Activated naive CD4-positive, alpha-beta T cell treated with anti-CD3 and anti-CD28 coated beads, Interleukin-2, amount 50 U/mL, for 24 hours (primary cell): ENCODE data around the gene PDIK1L.

Experiments
- H3K27ac Mint-ChIP-seq: one replicate; pipeline ENCODE4 v1.8.0; 2021; ENCODE audit warnings: mild to moderate bottlenecking, mixed read lengths
- H3K27me3 Mint-ChIP-seq: one replicate; pipeline ENCODE4 v1.8.0; 2021; ENCODE audit warnings: mixed read lengths
- H3K36me3 Mint-ChIP-seq: one replicate; pipeline ENCODE4 v1.8.0; 2021; ENCODE audit warnings: mixed read lengths
- H3K4me1 Mint-ChIP-seq: one replicate; pipeline ENCODE4 v1.8.0; 2021; ENCODE audit warnings: mixed read lengths
- H3K4me3 Mint-ChIP-seq: one replicate; pipeline ENCODE4 v1.8.0; 2021; ENCODE audit warnings: mild to moderate bottlenecking, mixed read lengths
- H3K9me3 Mint-ChIP-seq: one replicate; pipeline ENCODE4 v1.8.0; 2021; ENCODE audit warnings: mixed read lengths

Gene PDIK1L

DNA sequence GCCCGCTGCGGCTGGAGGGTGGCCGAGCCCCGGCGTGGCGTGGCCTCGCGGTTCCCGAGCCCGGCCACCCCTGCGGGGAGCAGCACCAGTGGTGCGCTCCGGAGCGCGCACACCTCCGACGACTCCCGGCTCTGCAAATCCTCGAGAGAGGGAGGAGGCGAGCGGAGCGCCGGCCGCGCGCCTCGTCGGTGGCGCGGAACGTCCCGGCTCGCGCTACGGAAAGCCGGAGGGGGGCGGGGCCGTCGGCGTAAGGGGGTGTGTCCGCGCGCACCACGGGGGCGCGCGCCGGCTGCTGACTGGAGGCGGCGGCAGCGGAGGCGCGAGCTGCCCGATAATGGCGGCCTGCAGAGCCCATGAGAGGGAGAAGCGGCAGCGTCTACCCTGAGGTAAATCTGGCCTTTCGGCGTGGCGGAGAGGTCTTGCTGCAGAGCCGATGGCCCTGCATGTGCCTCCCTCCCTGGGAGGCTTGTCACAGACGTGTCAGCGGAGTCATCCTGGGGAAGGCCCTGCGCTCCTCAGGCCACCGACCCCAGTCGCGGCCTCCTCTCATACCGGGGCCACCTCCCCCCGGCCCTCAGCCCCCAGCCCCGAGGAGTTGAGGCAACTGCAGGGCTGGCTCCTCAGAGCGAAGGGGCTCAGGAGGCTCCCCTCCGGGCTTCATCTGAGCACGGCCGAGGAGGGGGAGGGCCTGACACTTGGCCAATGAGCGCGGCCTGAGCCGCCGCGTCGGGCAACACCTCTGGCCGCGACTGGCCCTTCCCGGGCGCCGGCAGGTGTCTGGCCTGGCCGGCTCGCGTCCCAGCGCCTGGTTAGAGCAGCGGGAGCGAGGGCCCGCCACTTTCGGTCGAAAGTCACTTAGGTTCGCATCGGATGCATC is at the start of gene PDIK1L:
Gene PDIK1L, plus strand, starts transcription at position 295 of the 877 bp plus-strand sequence. CDS start 2,485 bp downstream, outside the sequence.
- H3K9me3 Mint-ChIP-seq = no peaks in the 10 kb centered on the region
- H3K4me1 Mint-ChIP-seq = peaks cover 32% of the 10 kb centered on the region
- H3K4me3 Mint-ChIP-seq = peak within 1 kb of the TSS; percentile 96

GRCh38 chr1:26064553-26064952 is 47.1 kb upstream of the PDIK1L start:
- peaks cover 3% of the 10 kb centered on the region for H3K27me3 Mint-ChIP-seq
- no peaks in the 10 kb centered on the region for H3K4me1 Mint-ChIP-seq
- H3K27ac Mint-ChIP-seq = no peak overlapping the region
- H3K4me3 Mint-ChIP-seq = no peak overlapping the region
- no peaks in the 10 kb centered on the region for H3K36me3 Mint-ChIP-seq
- H3K9me3 Mint-ChIP-seq = no peaks in the 10 kb centered on the region

More for the DNA sequence above, at the start of gene PDIK1L:
- no peaks in the 10 kb centered on the region for H3K27me3 Mint-ChIP-seq
- H3K27ac Mint-ChIP-seq = peak within 1 kb of the TSS; percentile 96
- H3K36me3 Mint-ChIP-seq = peaks cover 1% of the 10 kb centered on the region

DNA sequence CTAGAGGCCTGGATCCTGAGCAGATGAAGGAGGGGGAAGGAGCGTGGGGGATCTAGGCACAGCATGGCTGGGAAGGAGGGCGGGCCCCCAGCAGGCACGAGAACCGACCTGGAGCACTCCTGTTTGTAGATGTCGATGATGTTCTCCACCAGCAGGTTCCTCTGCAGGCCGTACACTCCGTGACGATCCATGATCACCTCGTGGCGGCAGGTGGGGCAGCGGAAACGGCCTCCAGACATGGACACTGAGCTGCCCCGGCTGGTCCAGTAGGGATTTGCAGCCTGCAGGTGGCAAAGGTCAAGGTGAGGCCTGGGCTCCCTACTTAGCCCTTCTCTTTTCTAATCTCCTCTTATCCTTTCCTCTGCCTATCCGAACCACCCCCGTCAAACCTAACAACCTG is 45.5 kb upstream of the PDIK1L start:
- H3K27ac Mint-ChIP-seq = no peak overlapping the region
- H3K36me3 Mint-ChIP-seq = no peaks in the 10 kb centered on the region
- H3K4me3 Mint-ChIP-seq = no peak overlapping the region
- no peaks in the 10 kb centered on the region for H3K27me3 Mint-ChIP-seq
- no peaks in the 10 kb centered on the region for H3K4me1 Mint-ChIP-seq
- no peaks in the 10 kb centered on the region for H3K9me3 Mint-ChIP-seq

- Mint-ChIP-seq H3K27me3 (no peaks in the 10 kb centered on the region), H3K27ac (no peak overlapping the region), H3K9me3 (no peaks in the 10 kb centered on the region), H3K4me3 (no peak overlapping the region), H3K4me1 (no peaks in the 10 kb centered on the region), H3K36me3 (no peaks in the 10 kb centered on the region)
These were observed 44.8 kb upstream of the PDIK1L start for GRCh38 chr1:26066857-26067256.

GRCh38 chr1:26067432-26067911 is 44.2 kb upstream of the PDIK1L start, which contains the start of gene TRIM63:
Gene TRIM63 (minus strand): TSS chr1:26067630. CDS start chr1:26067494, 136 bp downstream.
- Mint-ChIP-seq H3K27me3 (no peaks in the 10 kb centered on the region), H3K36me3 (no peaks in the 10 kb centered on the region), H3K27ac (no peak within 1 kb of the TSS), H3K9me3 (no peaks in the 10 kb centered on the region), H3K4me1 (no peaks in the 10 kb centered on the region), H3K4me3 (no peak within 1 kb of the TSS)

GRCh38 chr1:26069941-26070295 is 41.7 kb upstream of the PDIK1L start:
- Mint-ChIP-seq H3K36me3 (no peaks in the 10 kb centered on the region), H3K9me3 (no peaks in the 10 kb centered on the region), H3K4me3 (no peak overlapping the region), H3K27ac (no peak overlapping the region), H3K27me3 (no peaks in the 10 kb centered on the region), H3K4me1 (no peaks in the 10 kb centered on the region)

DNA sequence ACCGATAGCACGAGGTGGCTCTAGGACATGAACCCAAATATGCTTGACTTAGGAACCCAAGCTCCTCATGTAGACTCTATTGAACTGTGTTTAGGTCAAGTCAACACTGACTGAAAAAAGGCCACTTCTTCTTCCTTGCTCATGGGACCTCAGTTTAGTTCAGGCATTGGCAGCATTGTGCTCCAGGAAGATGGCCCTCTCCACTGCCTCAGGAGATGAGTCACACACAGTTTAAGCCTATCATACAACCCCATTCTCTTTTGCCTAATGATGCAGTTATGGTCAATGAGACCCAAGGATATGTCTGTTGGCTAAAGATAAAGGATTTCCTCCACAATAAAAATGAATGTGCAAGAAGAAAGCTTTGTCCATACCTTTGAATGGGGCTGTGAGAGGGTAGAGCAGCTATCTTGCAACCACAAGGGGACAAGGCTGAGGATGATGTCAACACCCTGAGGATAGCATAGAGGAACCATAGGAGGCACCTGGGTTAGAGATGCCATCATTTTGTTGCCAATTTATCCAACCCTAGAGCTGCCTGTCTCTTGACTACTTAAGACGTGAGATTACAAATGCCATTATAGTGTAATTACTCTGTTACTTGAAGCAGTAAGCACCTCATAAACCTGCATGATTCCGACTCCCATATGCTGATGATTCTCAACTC is 41.2 kb upstream of the PDIK1L start:
- Mint-ChIP-seq H3K27ac (no peak overlapping the region), H3K4me3 (no peak overlapping the region), H3K27me3 (no peaks in the 10 kb centered on the region), H3K4me1 (peaks cover under 1% of the 10 kb centered on the region), H3K9me3 (no peaks in the 10 kb centered on the region), H3K36me3 (no peaks in the 10 kb centered on the region)

- Mint-ChIP-seq H3K4me1 (peaks cover 6% of the 10 kb centered on the region), H3K27me3 (no peaks in the 10 kb centered on the region), H3K36me3 (no peaks in the 10 kb centered on the region), H3K4me3 (no peak overlapping the region), H3K9me3 (no peaks in the 10 kb centered on the region), H3K27ac (no peak overlapping the region)
These were observed 40.7 kb upstream of the PDIK1L start for GRCh38 chr1:26070963-26071342.

DNA sequence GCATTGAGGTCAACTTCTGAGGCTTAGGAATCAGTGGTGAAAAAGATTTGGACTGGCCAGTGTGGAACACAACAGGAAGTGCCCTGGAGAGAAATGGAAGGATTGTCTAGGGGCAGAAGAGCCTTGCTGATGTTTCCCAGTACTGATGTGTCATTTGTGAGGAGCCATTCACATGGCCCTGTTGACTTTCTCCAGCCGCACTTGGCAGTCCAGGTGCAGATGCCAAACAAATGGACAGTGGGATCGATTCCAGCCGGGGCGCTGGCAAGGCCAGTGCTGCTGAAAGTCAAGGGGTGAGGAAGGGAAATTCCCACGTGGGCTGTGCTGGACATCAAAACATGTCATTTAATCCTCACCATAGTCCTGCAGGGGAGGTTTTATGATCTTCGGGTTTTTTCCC is 39.3 kb upstream of the PDIK1L start:
- no peak overlapping the region for H3K27ac Mint-ChIP-seq
- no peaks in the 10 kb centered on the region for H3K36me3 Mint-ChIP-seq
- H3K4me3 Mint-ChIP-seq = no peak overlapping the region
- H3K27me3 Mint-ChIP-seq = peaks cover 2% of the 10 kb centered on the region
- peaks cover 7% of the 10 kb centered on the region for H3K4me1 Mint-ChIP-seq
- no peaks in the 10 kb centered on the region for H3K9me3 Mint-ChIP-seq

GRCh38 chr1:26075421-26076144 is 36.0 kb upstream of the PDIK1L start:
- H3K4me3 Mint-ChIP-seq = no peak overlapping the region
- H3K9me3 Mint-ChIP-seq = no peaks in the 10 kb centered on the region
- H3K27ac Mint-ChIP-seq = no peak overlapping the region
- peaks cover 7% of the 10 kb centered on the region for H3K4me1 Mint-ChIP-seq
- no peaks in the 10 kb centered on the region for H3K36me3 Mint-ChIP-seq
- H3K27me3 Mint-ChIP-seq = peaks cover 2% of the 10 kb centered on the region

GRCh38 chr1:26077524-26077923 is 34.1 kb upstream of the PDIK1L start:
- Mint-ChIP-seq H3K9me3 (no peaks in the 10 kb centered on the region), H3K27me3 (peaks cover 2% of the 10 kb centered on the region), H3K4me3 (no peak overlapping the region)

DNA sequence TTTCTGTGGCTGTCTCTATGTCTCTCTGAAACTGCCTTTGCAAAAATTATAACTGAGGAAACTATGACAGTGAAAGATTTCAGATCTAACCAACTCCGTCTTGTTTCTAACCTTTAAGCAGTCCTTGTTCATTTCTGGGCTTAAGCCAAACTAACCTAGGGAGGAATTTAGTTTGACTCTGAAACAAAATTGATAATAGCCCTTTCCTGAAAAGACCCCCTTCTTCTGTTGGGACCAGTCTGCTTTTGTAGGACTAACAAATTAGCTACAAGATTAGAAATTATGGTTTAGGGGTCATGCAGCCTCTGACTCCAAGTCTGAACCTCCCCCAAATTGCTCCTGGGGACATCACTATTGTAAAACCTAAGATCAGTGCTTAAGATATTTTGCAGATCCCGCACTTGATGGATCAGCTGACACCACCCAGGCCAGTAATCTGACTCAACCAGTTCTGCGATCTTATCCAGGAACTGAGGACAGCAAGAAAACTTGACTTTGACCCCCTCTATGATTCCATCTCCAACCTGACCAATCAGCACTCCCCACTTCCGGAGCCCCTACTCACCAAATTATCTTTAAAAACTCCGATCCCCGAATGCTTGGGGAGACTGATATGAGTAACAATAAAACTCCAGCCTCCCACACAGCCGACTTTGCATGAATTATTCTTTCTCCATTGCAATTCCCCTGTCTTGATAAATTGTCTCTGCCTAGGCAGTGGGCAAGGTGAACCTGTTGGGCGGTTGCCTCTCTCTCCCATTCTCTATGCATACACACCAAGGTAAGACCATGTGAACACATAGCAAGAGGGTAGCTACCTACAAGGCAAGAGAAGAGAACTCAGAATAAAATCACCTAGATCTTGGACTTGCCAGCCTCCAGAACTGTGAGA is 33.1 kb upstream of the PDIK1L start:
- no peak overlapping the region for H3K4me3 Mint-ChIP-seq
- H3K9me3 Mint-ChIP-seq = no peaks in the 10 kb centered on the region
- H3K27ac Mint-ChIP-seq = no peak overlapping the region
- H3K27me3 Mint-ChIP-seq = peaks cover 2% of the 10 kb centered on the region
- H3K36me3 Mint-ChIP-seq = no peaks in the 10 kb centered on the region
- peaks cover 7% of the 10 kb centered on the region for H3K4me1 Mint-ChIP-seq

More at GRCh38 chr1:26077524-26077923, 34.1 kb upstream of the PDIK1L start:
- Mint-ChIP-seq H3K27ac (no peak overlapping the region), H3K4me1 (peaks cover 7% of the 10 kb centered on the region), H3K36me3 (no peaks in the 10 kb centered on the region)

- no peaks in the 10 kb centered on the region for H3K36me3 Mint-ChIP-seq
- H3K27me3 Mint-ChIP-seq = peaks cover 3% of the 10 kb centered on the region
- no peak overlapping the region for H3K27ac Mint-ChIP-seq
- H3K9me3 Mint-ChIP-seq = no peaks in the 10 kb centered on the region
- H3K4me1 Mint-ChIP-seq = peaks cover 7% of the 10 kb centered on the region
- no peak overlapping the region for H3K4me3 Mint-ChIP-seq
These were observed 32.5 kb upstream of the PDIK1L start for GRCh38 chr1:26079178-26079563.

DNA sequence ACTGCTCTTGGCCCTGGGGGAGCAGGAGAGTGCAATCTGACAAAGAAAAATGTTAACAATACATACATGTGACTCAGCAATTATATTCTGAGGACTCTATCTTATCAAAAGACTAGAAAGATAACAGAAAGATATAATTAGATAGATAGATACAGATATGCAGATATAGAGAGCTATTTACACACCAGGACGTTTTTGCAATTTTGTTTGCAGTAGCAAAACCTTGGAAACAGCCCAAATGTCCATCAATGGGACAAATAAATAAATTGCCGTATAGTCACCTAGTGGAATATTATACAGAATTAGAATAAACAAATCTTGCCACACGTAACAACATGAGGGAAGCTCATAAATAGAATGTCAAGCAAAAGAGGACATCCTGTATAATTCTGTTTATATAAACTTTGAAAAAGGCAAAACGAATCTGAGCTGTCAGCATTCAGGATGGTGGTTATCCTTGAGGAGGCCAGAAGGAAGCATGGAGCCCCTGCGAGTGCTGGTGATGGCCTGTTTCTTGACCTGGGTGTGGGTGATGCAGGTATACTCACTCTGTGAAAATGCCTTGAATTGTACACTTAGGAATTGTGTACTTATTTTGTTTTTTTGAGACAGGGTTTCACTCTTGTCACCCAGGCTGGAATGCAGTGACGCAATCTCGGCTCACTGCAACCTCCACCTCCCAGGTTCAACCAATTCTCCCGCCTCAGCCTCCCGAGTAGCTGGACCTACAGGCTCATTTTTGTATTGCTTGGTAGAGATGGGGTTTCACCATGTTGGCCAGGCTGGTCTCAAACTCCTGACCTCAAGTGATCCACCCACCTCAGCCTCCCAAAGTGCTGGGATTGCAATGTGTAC is 31.4 kb upstream of the PDIK1L start:
- Mint-ChIP-seq H3K27me3 (peaks cover 3% of the 10 kb centered on the region), H3K27ac (no peak overlapping the region), H3K4me3 (no peak overlapping the region)

More for the DNA sequence above, 31.4 kb upstream of the PDIK1L start:
- H3K4me1 Mint-ChIP-seq = peaks cover 7% of the 10 kb centered on the region
- no peaks in the 10 kb centered on the region for H3K36me3 Mint-ChIP-seq
- no peaks in the 10 kb centered on the region for H3K9me3 Mint-ChIP-seq
